ENCODE data around the gene GLT6D1.

- no peak for TF ChIP-seq CTCF (IDR thresholded peaks at IDR 0.05; ENCODE audit: insufficient read depth, low read length)
- no peak for TF ChIP-seq POLR2AphosphoS5 (IDR thresholded peaks at IDR 0.05; ENCODE audit: low read depth)
Observed at GRCh38 chr9:135613946-135614805, 25.2 kb downstream of the GLT6D1 start.
